HG02571 (cell line): ENCODE measurements around the gene SLC44A1.

Experiments used
- ATAC-seq: cut with Tn5 transposase; IDR thresholded peaks from one replicate; pipeline ENCODE4 v1.9.1; 2021; ENCODE audit warnings: mild to moderate bottlenecking, moderate library complexity; ENCODE audit not compliant: unreplicated experiment

Gene SLC44A1

GRCh38 chr9:105419816-105420597, 175.6 kb downstream of the SLC44A1 start:
- ATAC-seq: no peak

- ATAC-seq: no peak
Observed at GRCh38 chr9:105421154-105421553, 176.7 kb downstream of the SLC44A1 start.

- no peak for ATAC-seq
Observed at GRCh38 chr9:105421864-105422263, 177.4 kb downstream of the SLC44A1 start.

GRCh38 chr9:105425816-105426433, 181.5 kb downstream of the SLC44A1 start:
- ATAC-seq: no peak

GRCh38 chr9:105426657-105427056, 182.2 kb downstream of the SLC44A1 start:
- ATAC-seq: no peak

- no peak for ATAC-seq
Observed at GRCh38 chr9:105431424-105432246, 187.2 kb downstream of the SLC44A1 start.

GRCh38 chr9:105432247-105432842, 187.9 kb downstream of the SLC44A1 start:
- ATAC-seq: no peak

GRCh38 chr9:105435453-105435852, 191.0 kb downstream of the SLC44A1 start:
- ATAC-seq: no peak

- no peak for ATAC-seq
Observed at GRCh38 chr9:105436783-105437182, 192.3 kb downstream of the SLC44A1 start.

GRCh38 chr9:105437704-105438103, 193.3 kb downstream of the SLC44A1 start:
- no peak for ATAC-seq

GRCh38 chr9:105438141-105438806, 193.8 kb downstream of the SLC44A1 start:
- no peak for ATAC-seq

- no peak for ATAC-seq
Observed at GRCh38 chr9:105439428-105439827, 195.0 kb downstream of the SLC44A1 start.

GRCh38 chr9:105441616-105442160, 197.2 kb downstream of the SLC44A1 start:
- no peak for ATAC-seq

GRCh38 chr9:105443121-105443520, 198.7 kb downstream of the SLC44A1 start:
- ATAC-seq: no peak

- no peak for ATAC-seq
Observed at GRCh38 chr9:105444130-105444529, 199.7 kb downstream of the SLC44A1 start.

GRCh38 chr9:105445203-105445881, 200.9 kb downstream of the SLC44A1 start:
- ATAC-seq: no peak

GRCh38 chr9:105447386-105447813, 202.9 kb downstream of the SLC44A1 start:
- ATAC-seq: no peak

- ATAC-seq: peak; percentile 93
Observed at GRCh38 chr9:105447814-105448812, 203.7 kb downstream of the SLC44A1 start, which contains the start of gene FSD1L. Gene FSD1L, plus strand, starts transcription at chr9:105448034. Its CDS starts 187 bp downstream, at chr9:105448221.
